ENCODE measurements around the gene BAZ2B.
"Not testable (repeated sequence)": the region's sequence is repeated elsewhere in the genome, so short reads cannot be mapped to it uniquely, and the experiment has no call there.

BAZ2B gene

GRCh38 chr2:159362094-159362493 lies 254.3 kb downstream of the BAZ2B start:
- peaks cover 2 to 25% of the 10 kb centered on the region in 2 experiments for H3K36me3 ChIP-seq (ENCODE audit: control insufficient read depth in 1 of 2, insufficient read depth in 2 of 2, low read length in 2 of 2)
- no peak overlapping the region for H2BK12ac ChIP-seq (ENCODE audit: low read length)
- H3K4me2 ChIP-seq (ENCODE audit: low read length) = no peak overlapping the region
- no peak overlapping the region for H3K4ac ChIP-seq (ENCODE audit: low read depth, low read length)
- no peak overlapping the region for H4K8ac ChIP-seq (ENCODE audit: low read depth, low read length)
- DNase-seq = no peak
- H2BK5ac ChIP-seq (ENCODE audit: low read depth, low read length, poor library complexity) = no peak overlapping the region
- no peak overlapping the region for H2AK5ac ChIP-seq (ENCODE audit: low read length)
- H3K23ac ChIP-seq (ENCODE audit: low read length) = no peak overlapping the region
- H4K12ac ChIP-seq (ENCODE audit: low read depth, low read length) = no peak overlapping the region
- H3K4me1 ChIP-seq (ENCODE audit: control insufficient read depth in 1 of 2, insufficient read depth in 2 of 2, low read length in 2 of 2) = no peaks in the 10 kb centered on the region
- H3K14ac ChIP-seq (ENCODE audit: low read length) = no peak overlapping the region
- no peaks in the 10 kb centered on the region for H3K27me3 ChIP-seq (ENCODE audit: insufficient read depth, low read length)
- no peak overlapping the region for H2BK120ac ChIP-seq (ENCODE audit: insufficient read depth, low read length, poor library complexity)
- WGBS (ENCODE audit: extremely low coverage, insufficient coverage, insufficient read length) = no CpG with 5 or more reads among the region's 2 CpGs
- no peak overlapping the region for H2AFZ ChIP-seq (ENCODE audit: insufficient read depth, low read length, poor library complexity)
- H3K79me2 ChIP-seq (ENCODE audit: control insufficient read depth, insufficient read depth, low read length, poor library complexity) = no peaks in the 10 kb centered on the region
- no peak overlapping the region for H3K18ac ChIP-seq (ENCODE audit: low read length)
- no peak overlapping the region for H3K9ac ChIP-seq (ENCODE audit: low read length)
- no peak overlapping the region for H3K27ac ChIP-seq (ENCODE audit: low read depth, low read length)
- no peaks in the 10 kb centered on the region for H3K79me1 ChIP-seq (ENCODE audit: low read length)
- H3K9me3 ChIP-seq (ENCODE audit: insufficient read depth, low read depth, low read length) = no peaks in the 10 kb centered on the region
- H4K91ac ChIP-seq (ENCODE audit: low read depth, low read length) = no peak overlapping the region
- H3K4me3 ChIP-seq (ENCODE audit: low read depth, low read length) = no peak overlapping the region

DNA sequence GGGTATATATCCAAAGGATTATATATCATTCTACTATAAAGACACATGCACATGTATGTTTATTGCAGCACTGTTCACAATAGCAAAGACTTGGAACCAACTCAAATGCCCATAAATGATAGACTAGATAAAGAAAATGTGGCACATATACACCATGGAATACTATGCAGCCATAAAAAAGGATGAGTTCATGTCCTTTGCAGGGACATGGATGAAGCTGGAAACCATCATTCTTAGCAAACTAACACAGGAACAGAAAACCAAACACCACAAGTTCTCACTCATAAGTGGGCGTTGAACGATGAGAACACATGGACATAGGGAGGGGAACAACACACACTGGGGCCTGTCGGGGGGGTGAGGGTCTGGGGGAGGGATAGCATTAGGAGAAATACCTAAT lies 254.7 kb downstream of the BAZ2B start:
- not testable (repeated sequence) for DNase-seq; H3K23ac ChIP-seq (ENCODE audit: low read length); H4K12ac ChIP-seq (ENCODE audit: low read depth, low read length); H3K14ac ChIP-seq (ENCODE audit: low read length); H3K4me1 ChIP-seq (ENCODE audit: control insufficient read depth in 1 of 2, insufficient read depth in 2 of 2, low read length in 2 of 2); H3K4me3 ChIP-seq (ENCODE audit: low read depth, low read length); H4K91ac ChIP-seq (ENCODE audit: low read depth, low read length); H3K27ac ChIP-seq (ENCODE audit: low read depth, low read length); H3K9ac ChIP-seq (ENCODE audit: low read length); H3K9me3 ChIP-seq (ENCODE audit: insufficient read depth, low read depth, low read length); H3K4ac ChIP-seq (ENCODE audit: low read depth, low read length); H2BK120ac ChIP-seq (ENCODE audit: insufficient read depth, low read length, poor library complexity); H3K4me2 ChIP-seq (ENCODE audit: low read length); H2AFZ ChIP-seq (ENCODE audit: insufficient read depth, low read length, poor library complexity); H3K27me3 ChIP-seq (ENCODE audit: insufficient read depth, low read length); H2BK5ac ChIP-seq (ENCODE audit: low read depth, low read length, poor library complexity); H2BK12ac ChIP-seq (ENCODE audit: low read length); H2AK5ac ChIP-seq (ENCODE audit: low read length); H3K79me2 ChIP-seq (ENCODE audit: control insufficient read depth, insufficient read depth, low read length, poor library complexity); H4K8ac ChIP-seq (ENCODE audit: low read depth, low read length); H3K79me1 ChIP-seq (ENCODE audit: low read length); H3K18ac ChIP-seq (ENCODE audit: low read length)
- H3K36me3 ChIP-seq (ENCODE audit: control insufficient read depth in 1 of 2, insufficient read depth in 2 of 2, low read length in 2 of 2) = peaks cover 3 to 25% of the 10 kb centered on the region in 2 experiments
- WGBS (ENCODE audit: extremely low coverage, insufficient coverage, insufficient read length) = no CpG with 5 or more reads among the region's 3 CpGs

DNA sequence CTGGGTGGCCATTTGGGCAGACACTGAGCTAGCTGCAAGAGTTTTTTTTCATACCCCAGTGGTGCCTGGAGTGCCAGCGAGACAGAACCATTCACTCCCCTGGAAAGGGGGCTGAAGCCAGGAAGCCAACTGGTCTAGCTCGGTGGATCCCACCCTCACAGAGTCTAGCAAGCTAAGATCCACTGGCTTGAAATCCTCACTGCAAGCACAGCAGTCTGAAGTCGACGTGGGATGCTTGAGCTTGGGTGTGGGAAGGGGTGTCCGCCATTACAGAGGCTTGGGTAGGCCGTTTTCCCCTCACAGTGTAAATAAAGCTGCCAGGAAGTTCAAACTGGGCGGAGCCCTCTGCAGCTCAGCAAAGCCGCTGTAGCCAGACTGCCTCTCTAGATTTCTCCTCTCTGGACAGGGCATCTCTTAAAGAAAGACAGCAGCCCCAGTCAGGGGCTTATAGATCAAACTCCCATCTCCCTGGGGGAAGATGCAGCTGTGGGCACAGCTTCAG lies 260.2 kb downstream of the BAZ2B start:
- Histone ChIP-seq H2BK5ac (ENCODE audit: low read depth, low read length, poor library complexity) (no peak overlapping the region), H3K14ac (ENCODE audit: low read length) (no peak overlapping the region), H3K79me2 (ENCODE audit: control insufficient read depth, insufficient read depth, low read length, poor library complexity) (no peaks in the 10 kb centered on the region), H3K9me3 (ENCODE audit: insufficient read depth, low read depth, low read length) (no peaks in the 10 kb centered on the region), H3K4ac (ENCODE audit: low read depth, low read length) (no peak overlapping the region), H2BK12ac (ENCODE audit: low read length) (no peak overlapping the region), H2BK120ac (ENCODE audit: insufficient read depth, low read length, poor library complexity) (no peak overlapping the region), H3K27ac (ENCODE audit: low read depth, low read length) (no peak overlapping the region), H3K4me2 (ENCODE audit: low read length) (no peak overlapping the region), H2AFZ (ENCODE audit: insufficient read depth, low read length, poor library complexity) (no peak overlapping the region), H2AK5ac (ENCODE audit: low read length) (no peak overlapping the region), H3K27me3 (ENCODE audit: insufficient read depth, low read length) (no peaks in the 10 kb centered on the region), H3K4me1 (ENCODE audit: control insufficient read depth in 1 of 2, insufficient read depth in 2 of 2, low read length in 2 of 2) (no peaks in the 10 kb centered on the region), H3K36me3 (ENCODE audit: control insufficient read depth in 1 of 2, insufficient read depth in 2 of 2, low read length in 2 of 2) (peaks cover 2 to 5% of the 10 kb centered on the region in 2 experiments), H4K8ac (ENCODE audit: low read depth, low read length) (no peak overlapping the region), H3K79me1 (ENCODE audit: low read length) (no peaks in the 10 kb centered on the region), H3K18ac (ENCODE audit: low read length) (no peak overlapping the region), H3K9ac (ENCODE audit: low read length) (no peak overlapping the region), H4K91ac (ENCODE audit: low read depth, low read length) (no peak overlapping the region), H3K4me3 (ENCODE audit: low read depth, low read length) (no peak overlapping the region), H3K23ac (ENCODE audit: low read length) (no peak overlapping the region), H4K12ac (ENCODE audit: low read depth, low read length) (no peak overlapping the region)
- no CpG with 5 or more reads among the region's 8 CpGs for WGBS (ENCODE audit: extremely low coverage, insufficient coverage, insufficient read length)
- no peak for DNase-seq

GRCh38 chr2:159351977-159352376 lies 264.4 kb downstream of the BAZ2B start:
- H2BK12ac ChIP-seq (ENCODE audit: low read length) = no peak overlapping the region
- H3K36me3 ChIP-seq (ENCODE audit: control insufficient read depth in 1 of 2, insufficient read depth in 2 of 2, low read length in 2 of 2) = peaks cover 5 to 11% of the 10 kb centered on the region in 2 experiments
- no peaks in the 10 kb centered on the region for H3K9me3 ChIP-seq (ENCODE audit: insufficient read depth, low read depth, low read length)
- H3K4ac ChIP-seq (ENCODE audit: low read depth, low read length) = no peak overlapping the region
- no peak overlapping the region for H3K23ac ChIP-seq (ENCODE audit: low read length)
- no peak overlapping the region for H2BK5ac ChIP-seq (ENCODE audit: low read depth, low read length, poor library complexity)
- H4K91ac ChIP-seq (ENCODE audit: low read depth, low read length) = no peak overlapping the region
- DNase-seq = no peak
- H3K4me2 ChIP-seq (ENCODE audit: low read length) = no peak overlapping the region
- no peak overlapping the region for H3K9ac ChIP-seq (ENCODE audit: low read length)
- H3K18ac ChIP-seq (ENCODE audit: low read length) = no peak overlapping the region
- H3K79me2 ChIP-seq (ENCODE audit: control insufficient read depth, insufficient read depth, low read length, poor library complexity) = no peaks in the 10 kb centered on the region
- no peak overlapping the region for H4K8ac ChIP-seq (ENCODE audit: low read depth, low read length)
- no peak overlapping the region for H3K4me3 ChIP-seq (ENCODE audit: low read depth, low read length)
- no peaks in the 10 kb centered on the region for H3K27me3 ChIP-seq (ENCODE audit: insufficient read depth, low read length)
- no peak overlapping the region for H3K27ac ChIP-seq (ENCODE audit: low read depth, low read length)
- no peak overlapping the region for H2AFZ ChIP-seq (ENCODE audit: insufficient read depth, low read length, poor library complexity)
- no peak overlapping the region for H4K12ac ChIP-seq (ENCODE audit: low read depth, low read length)
- no peak overlapping the region for H3K14ac ChIP-seq (ENCODE audit: low read length)
- H3K4me1 ChIP-seq (ENCODE audit: control insufficient read depth in 1 of 2, insufficient read depth in 2 of 2, low read length in 2 of 2) = no peaks in the 10 kb centered on the region
- H2AK5ac ChIP-seq (ENCODE audit: low read length) = no peak overlapping the region
- H2BK120ac ChIP-seq (ENCODE audit: insufficient read depth, low read length, poor library complexity) = no peak overlapping the region
- no peaks in the 10 kb centered on the region for H3K79me1 ChIP-seq (ENCODE audit: low read length)
- WGBS (ENCODE audit: extremely low coverage, insufficient coverage, insufficient read length) = no CpG with 5 or more reads among the region's 3 CpGs

Data from trophoblast cell (in vitro differentiated cells and primary cell).